ENCODE results near the gene CHRM1.
"Not testable (repeated sequence)": the region's sequence is repeated elsewhere in the genome, so short reads cannot be mapped to it uniquely, and the experiment has no call there.

The CHRM1 gene

GRCh38 chr11:62865635-62866034 lies 55.5 kb downstream of the CHRM1 start:
- Histone ChIP-seq H3K27me3 (replicated peaks; ENCODE audit: insufficient read depth, low read length) (no peaks in the 10 kb centered on the region), H3K9me2 (replicated peaks; ENCODE audit: insufficient read depth, low read length) (no peaks in the 10 kb centered on the region), H3K9me3 (replicated peaks; ENCODE audit: insufficient read depth, low read length) (no peaks in the 10 kb centered on the region), H3K79me2 (ENCODE audit: low read length) (peaks cover 54% of the 10 kb centered on the region), H4K20me1 (ENCODE audit: insufficient read depth, low read length) (no peaks in the 10 kb centered on the region), H3K9ac (ENCODE audit: low read length) (no peak overlapping the region), H3K27ac (ENCODE audit: low read length) (no peak overlapping the region), H3K4me2 (ENCODE audit: low read depth, low read length) (no peak overlapping the region), H3K4me3 (ENCODE audit: low read length) (no peak overlapping the region), H2AFZ (ENCODE audit: low read length) (no peak overlapping the region), H3K4me1 (ENCODE audit: low read length) (peaks cover 3% of the 10 kb centered on the region; the same call in 1 of the 2 replicates), H3K36me3 (replicated peaks; ENCODE audit: insufficient read depth, low read length) (no peaks in the 10 kb centered on the region), H3F3A (ENCODE audit: insufficient read depth, low read length) (peaks cover 4% of the 10 kb centered on the region; the same call in 1 of the 2 replicates)
- no peak for DNase-seq
- no peak for TF ChIP-seq EZH2 (optimal IDR thresholded peaks at IDR 0.05; ENCODE audit: low read depth, low read length)
- TF ChIP-seq, protein P1, sequence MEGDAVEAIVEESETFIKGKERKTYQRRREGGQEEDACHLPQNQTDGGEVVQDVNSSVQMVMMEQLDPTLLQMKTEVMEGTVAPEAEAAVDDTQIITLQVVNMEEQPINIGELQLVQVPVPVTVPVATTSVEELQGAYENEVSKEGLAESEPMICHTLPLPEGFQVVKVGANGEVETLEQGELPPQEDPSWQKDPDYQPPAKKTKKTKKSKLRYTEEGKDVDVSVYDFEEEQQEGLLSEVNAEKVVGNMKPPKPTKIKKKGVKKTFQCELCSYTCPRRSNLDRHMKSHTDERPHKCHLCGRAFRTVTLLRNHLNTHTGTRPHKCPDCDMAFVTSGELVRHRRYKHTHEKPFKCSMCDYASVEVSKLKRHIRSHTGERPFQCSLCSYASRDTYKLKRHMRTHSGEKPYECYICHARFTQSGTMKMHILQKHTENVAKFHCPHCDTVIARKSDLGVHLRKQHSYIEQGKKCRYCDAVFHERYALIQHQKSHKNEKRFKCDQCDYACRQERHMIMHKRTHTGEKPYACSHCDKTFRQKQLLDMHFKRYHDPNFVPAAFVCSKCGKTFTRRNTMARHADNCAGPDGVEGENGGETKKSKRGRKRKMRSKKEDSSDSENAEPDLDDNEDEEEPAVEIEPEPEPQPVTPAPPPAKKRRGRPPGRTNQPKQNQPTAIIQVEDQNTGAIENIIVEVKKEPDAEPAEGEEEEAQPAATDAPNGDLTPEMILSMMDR (IDR thresholded peaks at IDR 0.05; ENCODE audit: low read length): no peak
- no peak for TF ChIP-seq EZH2phosphoT487 (IDR thresholded peaks at IDR 0.05; ENCODE audit: low read length)

- TF ChIP-seq, protein P1 (IDR thresholded peaks at IDR 0.05; ENCODE audit: low read length): no peak
- TF ChIP-seq EZH2phosphoT487 (IDR thresholded peaks at IDR 0.05; ENCODE audit: low read length) (no peak), EZH2 (optimal IDR thresholded peaks at IDR 0.05; ENCODE audit: low read depth, low read length) (no peak)
- H3K36me3 ChIP-seq (replicated peaks; ENCODE audit: insufficient read depth, low read length): no peaks in the 10 kb centered on the region
- H3K9me2 ChIP-seq (replicated peaks; ENCODE audit: insufficient read depth, low read length): no peaks in the 10 kb centered on the region
- DNase-seq: no peak
- H3K27me3 ChIP-seq (replicated peaks; ENCODE audit: insufficient read depth, low read length): no peaks in the 10 kb centered on the region
- no peak overlapping the region for H3K27ac ChIP-seq (ENCODE audit: low read length)
- H4K20me1 ChIP-seq (ENCODE audit: insufficient read depth, low read length): no peaks in the 10 kb centered on the region
- H3K4me1 ChIP-seq (ENCODE audit: low read length): peaks cover 3% of the 10 kb centered on the region; the same call in 1 of the 2 replicates
- H3K79me2 ChIP-seq (ENCODE audit: low read length): peaks cover 53% of the 10 kb centered on the region
- no peak overlapping the region for H3K4me2 ChIP-seq (ENCODE audit: low read depth, low read length)
- H3K4me3 ChIP-seq (ENCODE audit: low read length): no peak overlapping the region
- no peak overlapping the region for H3K9ac ChIP-seq (ENCODE audit: low read length)
- peaks cover 4% of the 10 kb centered on the region; the same call in 1 of the 2 replicates for H3F3A ChIP-seq (ENCODE audit: insufficient read depth, low read length)
- no peak overlapping the region for H2AFZ ChIP-seq (ENCODE audit: low read length)
- no peaks in the 10 kb centered on the region for H3K9me3 ChIP-seq (replicated peaks; ENCODE audit: insufficient read depth, low read length)
These were observed 57.4 kb downstream of the CHRM1 start for GRCh38 chr11:62863687-62864335.

DNA sequence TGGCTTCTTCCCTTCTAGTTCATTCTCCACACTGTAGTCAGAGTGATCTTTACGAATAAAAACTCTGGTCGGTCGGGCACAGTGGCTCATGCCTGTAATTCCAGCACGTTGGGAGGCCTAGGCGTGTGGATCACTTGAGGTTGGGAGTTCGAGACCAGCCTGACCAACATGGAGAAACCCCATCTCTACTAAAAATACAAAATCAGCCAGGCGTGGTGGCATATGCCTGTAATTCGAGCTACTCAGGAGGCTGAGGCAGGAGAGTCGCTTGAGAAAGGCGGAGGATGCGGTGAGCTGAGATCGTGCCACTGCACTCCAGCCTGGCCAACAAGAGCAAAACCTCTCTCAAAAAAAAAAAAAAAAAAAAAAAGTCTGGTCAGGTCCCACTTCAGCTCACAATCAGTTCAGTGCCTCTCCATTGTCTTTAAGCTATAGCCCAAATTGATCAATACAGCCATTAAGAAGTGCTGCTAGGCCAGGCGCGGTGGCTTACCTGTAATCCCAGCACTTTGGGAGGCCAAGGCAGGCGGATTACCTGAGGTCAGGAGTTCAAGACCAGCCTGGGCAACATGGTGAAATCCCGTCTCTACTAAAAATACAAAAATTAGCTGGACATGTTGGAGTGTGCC lies 59.5 kb downstream of the CHRM1 start:
- not testable (repeated sequence) for H3K27me3 ChIP-seq (replicated peaks; ENCODE audit: insufficient read depth, low read length); H3K9me2 ChIP-seq (replicated peaks; ENCODE audit: insufficient read depth, low read length); H4K20me1 ChIP-seq (ENCODE audit: insufficient read depth, low read length); H3K9ac ChIP-seq (ENCODE audit: low read length); H3K36me3 ChIP-seq (replicated peaks; ENCODE audit: insufficient read depth, low read length); H3F3A ChIP-seq (ENCODE audit: insufficient read depth, low read length); H3K9me3 ChIP-seq (replicated peaks; ENCODE audit: insufficient read depth, low read length); H3K27ac ChIP-seq (ENCODE audit: low read length); H3K4me3 ChIP-seq (ENCODE audit: low read length); H2AFZ ChIP-seq (ENCODE audit: low read length); DNase-seq; H3K4me1 ChIP-seq (ENCODE audit: low read length); H3K4me2 ChIP-seq (ENCODE audit: low read depth, low read length)
- H3K79me2 ChIP-seq (ENCODE audit: low read length): peaks cover 60% of the 10 kb centered on the region
